ENCODE data around the gene SH3TC1. TPM values are rescaled to one million over a fixed set of nuclear protein-coding genes. Genes with fewer than 3 reads are reported as not detected.

Gene SH3TC1
- total RNA-seq, 4 donors from 2014 or later: 13.7 to 18.7 (median 15.2) TPM

DNA sequence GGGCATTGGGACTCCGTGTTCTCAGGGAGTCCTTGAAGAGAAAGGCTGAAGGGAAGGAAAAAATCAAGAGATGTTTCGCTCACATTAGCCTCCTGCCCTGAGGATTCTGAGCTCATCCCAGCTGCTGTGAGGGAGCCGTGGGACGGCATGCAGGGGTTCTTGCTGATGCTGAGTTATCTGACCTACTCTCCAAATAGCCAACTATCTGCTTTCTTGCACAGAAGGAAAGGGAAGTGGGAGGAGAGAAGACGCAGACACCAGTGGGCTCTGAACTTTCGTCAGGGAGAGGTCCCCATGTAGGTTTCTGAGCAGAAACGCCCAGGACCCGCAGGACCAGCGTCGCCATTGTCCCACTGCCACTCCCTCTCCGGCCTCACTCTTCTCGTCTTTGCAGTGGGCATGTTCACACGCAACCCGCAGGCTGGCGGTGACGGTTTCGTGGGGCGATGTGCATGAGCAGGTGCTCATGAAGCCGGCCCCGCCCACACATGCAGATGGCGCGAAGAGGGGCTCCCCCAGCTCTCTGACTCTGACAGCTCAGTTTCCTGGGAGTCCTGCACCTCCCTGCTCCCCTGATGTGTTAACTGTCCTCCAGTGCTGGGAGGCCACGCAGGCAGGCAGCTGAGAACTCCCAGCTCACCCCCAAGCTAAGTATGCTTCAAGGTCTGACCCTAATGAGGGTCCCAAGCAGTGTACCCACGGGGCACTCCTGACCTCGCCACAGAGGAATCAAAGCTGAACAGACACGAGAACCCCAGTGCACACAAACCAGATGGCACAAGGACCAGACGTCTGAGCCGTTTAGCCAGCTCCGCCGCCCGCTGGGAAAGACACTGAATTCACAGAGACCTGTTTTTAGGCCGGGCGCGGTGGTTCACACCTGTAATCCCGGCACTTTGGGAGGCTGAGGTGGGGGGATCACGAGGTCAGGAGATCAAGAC is 26.8 kb upstream of the SH3TC1 start:
- no peak for DNase-seq (ENCODE audit: extremely low spot score)
- H3K9me3 ChIP-seq: peaks cover 0 to 12% (median 9%) of the 10 kb centered on the region in 4 donors
- no peaks in the 10 kb centered on the region for H3K36me3 ChIP-seq
- peaks cover 0 to 7% (median 2%) of the 10 kb centered on the region in 4 donors for H3K4me1 ChIP-seq
- 81% methylated on average over 33 of the region's 36 CpGs for WGBS
- H3K27ac ChIP-seq (replicated peaks in 1 of 4): no peak overlapping the region
- intact Hi-C loops (cut with DNase I): loop anchor here (10.0 kb wide), 1 partner anchor 233 kb away; no protein-coding TSS in a partner anchor
- no peak overlapping the region for H3K4me3 ChIP-seq
- TF ChIP-seq EP300 (IDR thresholded peaks at IDR 0.05) (no peak), POLR2AphosphoS5 (IDR thresholded peaks at IDR 0.05) (no peak), POLR2A (IDR thresholded peaks at IDR 0.05; ENCODE audit: low read depth) (no peak)
- TF ChIP-seq, protein P1, sequence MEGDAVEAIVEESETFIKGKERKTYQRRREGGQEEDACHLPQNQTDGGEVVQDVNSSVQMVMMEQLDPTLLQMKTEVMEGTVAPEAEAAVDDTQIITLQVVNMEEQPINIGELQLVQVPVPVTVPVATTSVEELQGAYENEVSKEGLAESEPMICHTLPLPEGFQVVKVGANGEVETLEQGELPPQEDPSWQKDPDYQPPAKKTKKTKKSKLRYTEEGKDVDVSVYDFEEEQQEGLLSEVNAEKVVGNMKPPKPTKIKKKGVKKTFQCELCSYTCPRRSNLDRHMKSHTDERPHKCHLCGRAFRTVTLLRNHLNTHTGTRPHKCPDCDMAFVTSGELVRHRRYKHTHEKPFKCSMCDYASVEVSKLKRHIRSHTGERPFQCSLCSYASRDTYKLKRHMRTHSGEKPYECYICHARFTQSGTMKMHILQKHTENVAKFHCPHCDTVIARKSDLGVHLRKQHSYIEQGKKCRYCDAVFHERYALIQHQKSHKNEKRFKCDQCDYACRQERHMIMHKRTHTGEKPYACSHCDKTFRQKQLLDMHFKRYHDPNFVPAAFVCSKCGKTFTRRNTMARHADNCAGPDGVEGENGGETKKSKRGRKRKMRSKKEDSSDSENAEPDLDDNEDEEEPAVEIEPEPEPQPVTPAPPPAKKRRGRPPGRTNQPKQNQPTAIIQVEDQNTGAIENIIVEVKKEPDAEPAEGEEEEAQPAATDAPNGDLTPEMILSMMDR (IDR thresholded peaks at IDR 0.05): no peak
- peaks cover 0 to 11% (median 0%) of the 10 kb centered on the region in 4 donors for H3K27me3 ChIP-seq

DNA sequence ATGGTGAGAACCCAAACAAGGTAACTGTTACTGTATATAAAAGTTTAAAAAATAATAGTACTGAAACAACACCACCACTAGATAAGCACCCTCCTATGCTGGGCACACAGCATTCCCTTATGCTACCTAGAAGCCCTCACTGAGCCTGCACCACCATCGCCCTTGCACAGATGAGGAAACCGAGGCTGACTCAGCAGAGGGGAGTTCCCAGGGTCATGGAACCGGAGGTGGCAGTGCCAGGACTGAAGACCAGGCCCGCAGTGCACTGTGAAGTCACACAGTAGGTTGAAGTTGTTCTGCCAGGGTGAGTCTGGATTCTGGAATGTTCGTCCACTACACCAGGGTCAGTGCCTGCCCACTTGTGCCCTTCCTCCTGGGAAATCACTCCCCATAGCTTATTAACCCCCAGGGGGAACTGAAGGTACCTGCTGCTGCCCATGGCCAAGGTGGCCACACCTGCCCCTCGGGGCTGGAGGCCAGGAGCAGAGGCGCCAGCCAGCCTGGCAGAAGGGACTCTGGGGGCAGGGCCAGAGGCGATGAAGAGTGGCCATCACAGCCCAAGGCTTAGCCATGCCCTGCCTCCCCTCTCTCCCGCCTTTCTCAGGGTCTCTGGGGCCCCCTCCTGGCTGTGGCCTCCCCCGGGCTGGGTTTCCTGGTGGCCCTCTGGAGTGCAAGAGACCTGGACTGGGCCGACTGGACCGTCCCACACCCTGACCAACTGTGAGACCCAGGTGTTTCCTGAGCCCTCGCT is 25.4 kb upstream of the SH3TC1 start:
- intact Hi-C loops (cut with DNase I): loop anchor here (10.0 kb wide), 1 partner anchor 231 kb away; no protein-coding TSS in a partner anchor
- TF ChIP-seq POLR2AphosphoS5 (IDR thresholded peaks at IDR 0.05): no peak
- no peak for TF ChIP-seq EP300 (IDR thresholded peaks at IDR 0.05)
- no peak for TF ChIP-seq POLR2A (IDR thresholded peaks at IDR 0.05; ENCODE audit: low read depth)
- TF ChIP-seq, protein P1 (IDR thresholded peaks at IDR 0.05): no peak
- no peak for DNase-seq (ENCODE audit: extremely low spot score)
- Histone ChIP-seq H3K4me3 (no peak overlapping the region), H3K9me3 (peaks cover 0 to 3% (median 2%) of the 10 kb centered on the region in 4 donors), H3K27ac (replicated peaks in 1 of 4) (no peak overlapping the region), H3K4me1 (peaks cover 0 to 7% (median 2%) of the 10 kb centered on the region in 4 donors), H3K27me3 (peaks cover 0 to 11% (median 0%) of the 10 kb centered on the region in 4 donors), H3K36me3 (no peaks in the 10 kb centered on the region)
- 81% methylated on average over 12 of the region's 13 CpGs for WGBS

DNA sequence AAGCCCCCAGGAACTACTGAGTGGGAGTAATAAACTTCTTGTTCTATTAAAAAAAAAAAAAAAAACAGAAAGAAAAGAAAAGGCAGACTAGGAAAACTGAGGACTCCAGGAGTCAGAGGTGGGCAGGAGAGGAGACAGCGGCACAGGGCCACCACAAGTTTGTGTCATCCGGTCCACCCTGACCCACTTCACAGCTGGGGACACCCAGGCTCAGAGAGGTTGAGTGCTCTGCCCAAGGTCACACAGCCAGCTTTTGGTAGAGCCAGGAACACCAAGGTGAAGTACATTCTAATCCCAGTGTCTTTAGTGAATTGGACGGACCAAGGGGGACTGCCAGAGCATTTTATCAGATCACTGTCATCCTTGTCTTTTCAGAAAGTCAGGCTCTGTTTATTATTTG is 24.1 kb upstream of the SH3TC1 start:
- H3K4me3 ChIP-seq: no peak overlapping the region
- no peak for DNase-seq (ENCODE audit: extremely low spot score)
- H3K9me3 ChIP-seq: no peaks in the 10 kb centered on the region
- TF ChIP-seq, protein P1 (IDR thresholded peaks at IDR 0.05): no peak
- TF ChIP-seq POLR2AphosphoS5 (IDR thresholded peaks at IDR 0.05) (no peak), EP300 (IDR thresholded peaks at IDR 0.05) (no peak), POLR2A (IDR thresholded peaks at IDR 0.05; ENCODE audit: low read depth) (no peak)
- H3K27ac ChIP-seq (replicated peaks in 1 of 4): no peak overlapping the region
- intact Hi-C loops (cut with DNase I): loop anchor here (10.0 kb wide), 1 partner anchor 230 kb away; no protein-coding TSS in a partner anchor
- WGBS: 87% methylated on average over 3 of the region's 3 CpGs
- peaks cover 0 to 7% (median 2%) of the 10 kb centered on the region in 4 donors for H3K4me1 ChIP-seq
- H3K36me3 ChIP-seq: no peaks in the 10 kb centered on the region
- H3K27me3 ChIP-seq: peaks cover 0 to 11% (median 0%) of the 10 kb centered on the region in 4 donors

DNA sequence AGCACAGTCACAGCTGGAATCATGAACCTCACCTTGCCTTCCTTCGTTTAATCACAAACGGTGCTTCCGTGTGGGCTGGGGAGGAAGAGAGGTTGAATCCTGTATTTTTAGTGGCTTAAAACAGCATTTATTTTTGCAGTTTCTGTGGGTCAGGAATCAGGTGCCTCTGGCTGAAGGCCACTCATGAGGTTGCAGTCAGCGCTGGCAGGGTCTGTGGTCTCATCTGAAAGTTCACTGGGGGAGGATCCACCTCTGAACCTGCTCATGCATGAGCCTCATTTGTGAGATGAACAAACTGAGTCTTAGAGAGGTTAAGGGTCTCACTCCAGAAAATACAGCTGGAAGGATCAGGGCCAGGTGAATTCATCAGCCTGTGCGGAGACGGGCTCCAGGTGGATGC is 23.4 kb upstream of the SH3TC1 start:
- no peaks in the 10 kb centered on the region for H3K9me3 ChIP-seq
- no peak for TF ChIP-seq POLR2AphosphoS5 (IDR thresholded peaks at IDR 0.05)
- TF ChIP-seq POLR2A (IDR thresholded peaks at IDR 0.05; ENCODE audit: low read depth): no peak
- TF ChIP-seq, protein P1 (IDR thresholded peaks at IDR 0.05): no peak
- TF ChIP-seq EP300 (IDR thresholded peaks at IDR 0.05): no peak
- H3K4me3 ChIP-seq: no peak overlapping the region
- peaks cover 0 to 7% (median 4%) of the 10 kb centered on the region in 4 donors for H3K4me1 ChIP-seq
- H3K36me3 ChIP-seq: no peaks in the 10 kb centered on the region
- DNase-seq (ENCODE audit: extremely low spot score): no peak
- H3K27ac ChIP-seq (replicated peaks in 1 of 4): no peak overlapping the region
- peaks cover 0 to 8% (median 0%) of the 10 kb centered on the region in 4 donors for H3K27me3 ChIP-seq
- intact Hi-C loops (cut with DNase I): loop anchor here (10.0 kb wide), 1 partner anchor 229 kb away; no protein-coding TSS in a partner anchor
- 95% methylated on average over 5 of the region's 6 CpGs for WGBS

Data from esophagus muscularis mucosa (tissue), 4 donors.